Stimulated activated CD8-positive, alpha-beta memory T cell treated with anti-CD3 and anti-CD28 coated beads, Interleukin-12 subunit alpha, Interleukin-12 subunit beta, amount 100 ng/mL, for 4 hours (primary cell): ENCODE data around the gene OR6J1.
"Not testable (repeated sequence)": the region's sequence is repeated elsewhere in the genome, so short reads cannot be mapped to it uniquely, and the experiment has no call there.

Experiments
- DNase-seq: peaks from one replicate; pipeline ENCODE4 v3.0.0-alpha.2; 2020; ENCODE audit warnings: low read depth

Gene OR6J1

DNA sequence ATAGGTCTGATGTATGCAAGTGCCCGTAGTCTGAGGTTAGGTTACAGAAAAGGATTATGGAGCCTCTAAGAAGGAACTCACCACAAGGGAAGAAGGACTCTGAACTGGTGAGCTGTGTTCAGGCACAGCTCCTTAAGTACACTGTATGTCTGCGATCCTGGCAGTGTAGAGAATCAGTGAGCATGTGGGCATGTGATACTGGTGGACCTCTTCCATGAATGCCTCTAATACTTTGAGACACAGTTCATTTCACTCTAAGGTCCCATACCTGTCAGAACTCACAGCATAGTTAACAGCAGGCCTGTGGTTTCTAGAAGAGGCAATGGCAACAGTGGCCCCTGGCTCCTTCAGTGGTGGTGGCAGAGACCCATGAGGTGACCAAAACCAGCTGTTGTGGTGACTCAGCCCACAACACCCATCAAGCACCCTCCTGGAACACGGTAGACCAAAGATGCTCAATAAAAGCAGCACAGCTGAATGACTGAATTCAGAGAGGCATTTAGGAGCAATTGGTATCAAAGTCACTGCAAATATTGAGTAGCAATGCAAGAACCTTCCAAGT lies 6.9 kb upstream of the OR6J1 start:
- no peak for DNase-seq

DNA sequence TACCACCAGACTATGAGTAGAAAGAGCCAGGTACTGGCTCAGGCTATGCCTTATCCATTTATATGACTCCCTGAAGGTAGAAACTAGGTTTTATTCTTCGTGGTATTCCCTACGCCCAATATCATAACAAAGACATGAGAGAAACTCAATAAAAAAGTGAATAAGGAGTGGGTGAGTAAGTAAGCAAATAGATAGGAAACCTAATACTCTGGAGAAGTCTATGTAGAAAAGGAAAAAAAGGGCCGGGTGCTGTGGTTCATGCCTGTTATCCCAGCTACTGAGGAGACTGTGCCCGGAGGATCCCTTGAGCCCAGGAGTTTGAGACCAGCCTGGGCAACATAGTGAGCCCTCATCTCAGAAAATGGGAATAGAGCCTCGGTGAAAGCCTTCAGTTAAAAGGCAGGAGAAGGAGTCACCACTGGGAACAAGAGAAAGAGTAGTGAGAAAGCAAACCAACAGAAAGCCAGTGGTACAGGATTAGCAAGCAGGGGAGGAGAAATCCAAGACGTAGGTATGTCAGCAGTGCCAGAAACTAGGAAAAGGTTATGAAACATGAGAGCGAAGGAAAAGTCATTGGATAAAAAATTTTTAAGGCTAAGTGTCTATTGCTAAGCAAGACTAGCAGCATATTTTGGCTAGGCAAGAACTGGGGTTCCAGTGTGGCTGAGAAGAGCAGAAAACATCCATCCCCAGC lies 6.0 kb upstream of the OR6J1 start:
- no peak for DNase-seq

- DNase-seq: no peak
Measured at GRCh38 chr14:22648506-22648905, 4.4 kb upstream of the OR6J1 start.

DNA sequence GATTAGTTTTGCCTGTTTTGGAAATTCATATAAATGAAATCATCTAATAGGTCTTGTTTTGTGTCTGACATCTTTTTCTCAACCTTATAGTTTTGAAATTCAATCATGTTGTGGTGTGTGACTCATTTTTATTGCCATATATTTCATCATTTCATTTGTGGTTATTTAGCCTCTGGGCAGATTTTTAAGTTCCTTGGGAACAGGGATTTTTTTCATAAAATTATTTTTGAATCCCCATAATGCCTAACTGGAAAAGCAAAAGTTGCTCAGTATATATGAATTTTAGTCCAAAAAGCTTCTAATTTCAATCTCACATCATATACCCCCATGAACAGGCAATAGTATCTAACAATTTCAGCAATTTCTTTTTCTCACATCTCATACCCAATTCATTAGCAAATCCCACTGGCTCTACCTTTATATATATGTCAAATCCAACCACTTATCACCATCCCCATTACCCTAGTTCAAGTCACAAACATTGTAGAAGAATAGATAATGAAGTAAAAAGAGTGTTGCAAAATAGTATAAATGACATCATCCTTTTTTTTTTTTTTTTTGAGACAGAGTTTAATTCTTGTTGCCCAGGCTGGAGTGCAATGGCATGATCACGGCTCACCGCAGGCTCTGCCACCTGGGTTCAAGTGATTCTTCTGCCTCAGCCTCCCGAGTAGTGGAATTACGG lies 2.6 kb upstream of the OR6J1 start:
- no peak for DNase-seq

- DNase-seq: no peak
Measured at GRCh38 chr14:22641846-22642245, 2.3 kb downstream of the OR6J1 start.

- DNase-seq: no peak
Measured at GRCh38 chr14:22640192-22640591, 4.0 kb downstream of the OR6J1 start.

GRCh38 chr14:22635980-22636379 lies 8.2 kb downstream of the OR6J1 start:
- DNase-seq: not testable (repeated sequence)

- no peak for DNase-seq
Measured at GRCh38 chr14:22634233-22634900, 9.8 kb downstream of the OR6J1 start.

- no peak for DNase-seq
Measured at GRCh38 chr14:22630486-22630885, 13.7 kb downstream of the OR6J1 start.

GRCh38 chr14:22630066-22630465 lies 14.1 kb downstream of the OR6J1 start:
- no peak for DNase-seq

DNA sequence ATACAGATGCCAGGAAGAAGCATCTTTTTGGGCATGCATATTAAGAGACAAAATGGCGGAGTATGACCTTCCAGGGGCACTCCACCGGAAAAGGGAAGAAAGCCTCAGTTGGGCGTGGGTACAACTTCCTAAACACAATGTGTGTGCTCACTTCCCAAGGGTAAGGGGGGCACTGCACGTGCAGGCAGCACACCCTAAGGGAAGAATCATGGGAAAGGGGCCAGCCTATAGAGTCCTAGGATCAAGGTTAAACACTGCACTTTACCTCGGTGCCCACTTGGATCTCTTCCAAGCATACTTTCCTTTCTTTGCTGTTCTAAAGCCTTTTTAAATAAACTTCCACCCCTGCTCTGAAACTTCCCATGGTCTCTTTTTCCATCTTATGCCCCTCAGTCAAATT lies 14.8 kb downstream of the OR6J1 start:
- DNase-seq: no peak

DNA sequence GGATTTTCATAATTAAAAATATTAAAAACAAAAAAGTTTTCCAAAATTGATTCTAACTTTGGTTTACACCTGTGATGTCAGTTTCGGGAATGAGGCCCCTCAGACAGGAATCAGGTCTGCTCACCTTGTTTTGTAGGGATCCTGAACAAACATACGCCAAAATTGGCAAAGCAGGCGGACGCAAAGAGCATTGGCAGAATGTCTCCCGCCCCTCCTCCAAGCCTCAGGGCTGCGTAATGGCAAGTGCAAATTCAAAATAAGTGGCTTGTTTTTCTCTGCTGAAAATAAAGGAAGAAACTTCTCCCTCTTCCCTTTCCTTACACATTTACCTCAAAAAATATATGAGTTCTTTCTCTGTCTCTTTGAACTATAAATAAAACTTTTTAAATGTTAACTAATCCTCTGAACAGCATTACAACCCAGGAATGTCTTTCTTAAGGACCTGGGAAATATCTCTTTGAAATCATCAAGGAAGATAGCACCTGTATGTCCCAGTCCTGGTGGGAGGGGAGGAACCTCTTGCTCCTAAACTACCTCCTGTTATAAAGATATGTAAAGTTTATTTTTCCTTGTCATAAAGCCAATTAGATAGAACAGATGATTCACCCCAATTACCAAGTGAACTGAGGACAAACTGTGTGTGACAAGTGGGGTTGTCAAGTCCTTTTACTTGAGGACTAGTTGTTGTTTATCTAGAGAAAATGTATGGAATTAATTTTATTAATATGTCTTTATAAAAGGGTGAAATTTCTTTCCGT lies 16.5 kb downstream of the OR6J1 start:
- DNase-seq: no peak

DNA sequence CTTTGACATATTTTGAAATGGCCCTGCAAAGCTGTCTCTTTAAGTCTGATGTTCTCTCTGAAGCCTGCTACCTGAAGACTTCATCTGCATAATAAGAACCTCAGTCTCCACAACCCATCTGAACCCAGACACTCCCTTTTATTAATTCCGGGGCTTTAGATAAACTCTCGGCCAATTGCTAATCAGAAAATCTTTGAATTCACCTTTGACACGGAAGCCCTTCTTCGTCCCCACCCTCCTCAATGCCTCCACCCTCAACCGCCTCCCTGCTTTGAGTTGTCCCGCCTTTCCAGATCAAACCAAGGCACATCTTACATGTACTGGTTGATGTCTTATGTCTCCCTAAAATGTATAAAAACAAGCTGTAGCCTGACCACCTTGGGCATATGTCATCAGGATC lies 17.6 kb downstream of the OR6J1 start:
- no peak for DNase-seq

- no peak for DNase-seq
Measured at GRCh38 chr14:22623047-22623446, 21.1 kb downstream of the OR6J1 start.

DNA sequence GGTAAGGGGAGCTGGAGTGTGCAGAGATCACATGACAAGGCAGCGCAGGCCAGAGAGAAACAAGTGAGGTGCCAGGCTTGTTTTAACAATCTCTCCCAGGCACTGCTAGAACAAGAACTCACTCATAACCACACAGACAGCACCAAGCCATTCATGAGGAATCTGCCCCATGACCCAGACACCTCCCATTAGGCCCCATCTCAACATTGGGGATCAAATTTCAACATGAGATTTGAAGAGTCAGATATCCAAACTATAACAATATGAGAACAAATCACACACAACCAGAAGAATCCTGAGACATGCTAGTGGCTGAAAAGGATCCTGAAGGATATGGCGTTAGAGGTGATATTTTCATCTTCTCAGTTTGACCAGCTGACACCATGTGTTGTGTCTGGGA lies 21.9 kb downstream of the OR6J1 start:
- no peak for DNase-seq

DNA sequence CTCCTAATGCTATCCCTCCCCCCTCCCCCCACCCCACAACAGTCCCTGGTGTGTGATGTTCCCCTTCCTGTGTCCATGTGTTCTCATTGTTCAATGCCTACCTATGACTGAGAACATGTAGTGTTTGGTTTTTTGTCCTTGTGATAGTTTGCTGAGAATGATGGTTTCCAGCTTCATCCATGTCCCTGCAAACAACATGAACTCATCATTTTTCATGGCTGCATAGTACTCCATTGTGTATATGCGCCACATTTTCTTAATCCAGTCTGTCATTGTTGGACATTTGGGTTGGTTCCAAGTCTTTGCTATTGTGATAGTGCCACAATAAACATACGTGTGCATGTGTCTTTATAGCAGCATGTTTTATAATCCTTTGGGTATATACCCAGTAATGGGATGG lies 28.4 kb downstream of the OR6J1 start:
- not testable (repeated sequence) for DNase-seq

DNA sequence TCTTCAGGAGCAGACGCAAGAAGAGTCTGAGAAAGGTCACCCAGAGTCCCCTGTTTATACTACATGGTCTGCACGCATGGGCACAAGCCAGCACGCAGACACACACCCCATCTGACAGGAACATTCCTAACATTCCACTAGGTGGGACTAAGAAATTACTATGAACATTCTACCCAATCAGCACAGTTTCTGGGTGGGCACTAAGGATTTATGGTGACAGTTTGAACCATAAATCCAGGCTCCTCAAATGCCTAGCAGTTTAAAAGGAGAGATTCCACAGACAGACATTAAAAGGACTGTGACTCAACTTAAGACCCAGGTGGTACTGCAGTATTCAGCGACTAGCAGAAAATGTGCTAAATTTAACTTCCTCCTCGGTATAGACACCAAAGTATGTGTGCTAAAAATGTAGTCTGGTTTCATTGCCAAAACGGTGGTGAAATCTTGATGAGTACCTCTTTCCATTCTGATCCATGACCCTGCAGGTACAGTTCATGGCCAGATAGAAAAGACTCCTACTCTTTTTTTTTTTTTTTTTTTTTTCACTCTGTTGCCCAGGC lies 29.8 kb downstream of the OR6J1 start:
- no peak for DNase-seq

DNA sequence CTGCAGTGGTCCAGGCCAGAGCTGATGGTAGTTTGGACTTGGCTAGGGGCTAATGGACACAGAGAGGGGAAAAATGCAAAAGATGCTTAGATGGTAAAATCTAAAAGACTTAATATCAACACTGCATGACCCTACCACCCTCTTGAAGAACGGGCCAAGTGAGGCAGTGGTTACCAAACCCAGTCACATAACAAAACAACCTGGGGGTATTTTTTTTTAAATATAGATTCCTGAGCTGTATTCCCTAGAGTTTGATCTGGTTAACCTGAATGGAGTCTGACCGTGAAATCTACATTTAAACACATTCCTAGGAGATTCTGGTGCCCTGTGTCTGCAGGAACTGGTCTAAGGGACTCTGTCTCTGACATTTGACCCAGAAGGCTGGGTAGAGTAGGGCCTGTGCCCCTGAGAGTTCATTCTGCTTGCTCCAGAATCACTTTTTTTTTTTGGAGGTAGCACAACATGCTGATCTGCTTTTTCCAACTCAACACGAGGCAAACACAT lies 30.4 kb downstream of the OR6J1 start:
- no peak for DNase-seq

DNA sequence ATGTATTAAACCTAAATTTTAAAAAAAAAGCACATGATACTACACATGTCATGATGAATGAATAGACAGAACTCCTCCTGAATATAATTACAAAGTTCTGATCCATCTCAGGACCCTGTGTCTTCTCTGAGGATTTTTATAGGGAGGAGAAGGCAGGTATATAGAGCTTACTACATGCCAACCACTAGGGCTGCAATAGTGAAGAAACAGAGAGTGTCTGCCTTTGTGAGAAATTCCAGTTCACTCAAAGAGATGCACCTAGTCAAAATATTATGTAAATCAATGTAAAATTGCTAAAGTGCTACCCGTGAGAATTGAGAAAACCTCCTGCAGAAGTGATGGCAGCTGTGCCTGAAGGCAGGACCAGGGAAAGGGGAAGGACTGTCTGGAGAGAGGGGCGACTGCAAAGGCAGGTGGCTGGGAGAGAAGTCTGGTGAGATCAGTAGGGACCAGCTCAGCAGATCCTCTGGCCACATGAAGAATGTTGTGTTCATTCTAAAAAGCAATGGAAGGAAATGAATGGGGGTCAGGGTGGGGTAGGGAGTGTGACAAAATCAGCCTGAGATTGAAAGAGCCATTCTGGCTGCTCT lies 31.0 kb downstream of the OR6J1 start:
- DNase-seq: no peak

DNA sequence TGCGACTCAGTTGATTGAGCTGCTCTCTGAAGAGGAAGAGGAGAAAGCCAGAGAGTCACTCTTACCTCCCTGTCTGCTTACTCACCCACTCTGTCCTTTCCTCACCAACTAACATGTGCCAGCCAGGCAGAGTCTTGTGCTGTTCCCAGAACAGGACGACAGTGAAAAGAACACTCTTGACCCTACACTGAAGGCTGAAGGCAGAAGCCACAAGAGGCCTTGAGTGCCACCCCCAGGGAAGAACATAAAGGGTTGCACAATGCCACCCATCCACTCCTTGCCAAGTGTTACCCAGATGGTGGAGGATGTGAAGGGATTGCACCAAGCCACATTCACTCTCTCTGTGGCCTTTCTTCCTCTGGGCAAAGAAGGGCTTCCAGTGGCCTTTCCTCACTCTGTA lies 33.2 kb downstream of the OR6J1 start:
- no peak for DNase-seq

DNA sequence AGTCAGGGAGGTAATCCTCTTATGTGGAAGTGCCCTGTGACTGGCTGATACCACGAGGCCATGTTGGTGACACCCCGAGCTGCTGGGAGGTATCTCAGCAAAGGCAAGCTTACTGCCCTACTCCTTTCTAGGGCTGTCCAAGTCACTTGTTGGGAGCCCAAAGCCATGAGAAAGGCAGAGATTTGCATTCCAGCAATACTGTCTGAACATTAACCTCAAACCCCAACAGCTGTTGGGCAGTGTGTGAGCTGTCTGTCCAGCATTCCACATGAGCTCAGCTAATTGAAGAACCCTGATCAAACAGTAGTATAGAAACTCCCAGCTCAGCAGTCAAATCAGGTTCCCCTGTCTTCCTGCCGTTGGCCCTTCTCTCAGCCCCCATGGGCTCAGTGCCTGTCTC lies 36.9 kb downstream of the OR6J1 start:
- no peak for DNase-seq
